ENCODE data around the gene WNT1. TPM values are rescaled to one million over a fixed set of nuclear protein-coding genes. Genes with fewer than 3 reads are reported as not detected.

Gene WNT1
- 0.63 TPM in 1 of 2 replicates, not detected in the other for total RNA-seq (2022)
- Bru-seq, nascent RNA = percentile 14 among the genes with signal in this experiment
- BruChase-seq, experiment 1, labeled RNA remaining after a 2-hour chase = percentile 30 among the genes with signal in this experiment
- BruChase-seq, experiment 2, labeled RNA remaining after a 6-hour chase = percentile 25 among the genes with signal in this experiment
- long read RNA-seq, partial matches to known transcripts = 1 of 1 reads
- long read RNA-seq, other reads (novel, unspliced or antisense) = 0 of 1 reads

DNA sequence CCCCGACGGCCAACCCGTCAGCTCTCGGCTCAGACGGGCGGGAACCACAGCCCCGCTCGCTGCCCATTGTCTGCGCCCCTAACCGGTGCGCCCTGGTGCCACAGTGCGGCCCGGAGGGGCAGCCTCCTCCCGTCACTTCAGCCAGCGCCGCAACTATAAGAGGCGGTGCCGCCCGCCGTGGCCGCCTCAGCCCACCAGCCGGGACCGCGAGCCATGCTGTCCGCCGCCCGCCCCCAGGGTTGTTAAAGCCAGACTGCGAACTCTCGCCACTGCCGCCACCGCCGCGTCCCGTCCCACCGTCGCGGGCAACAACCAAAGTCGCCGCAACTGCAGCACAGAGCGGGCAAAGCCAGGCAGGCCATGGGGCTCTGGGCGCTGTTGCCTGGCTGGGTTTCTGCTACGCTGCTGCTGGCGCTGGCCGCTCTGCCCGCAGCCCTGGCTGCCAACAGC lies at the start of gene WNT1:
WNT1 (plus strand) TSS at position 32 of the 450 bp plus-strand sequence; CDS start at position 361, 329 bp downstream.
- peaks cover 14% of the 10 kb centered on the region for H3K27me3 ChIP-seq (replicated peaks; ENCODE audit: control insufficient read depth, insufficient read depth, low read length)
- H3K4me3 ChIP-seq (ENCODE audit: low read depth, low read length) = peak within 1 kb of the TSS; percentile 48
- peak in 1 of 2 experiments; percentile 38 for DNase-seq
- no peaks in the 10 kb centered on the region for H3K9me3 ChIP-seq
- Mint-ChIP-seq H3K4me3 (ENCODE audit: unreplicated experiment) (peak within 1 kb of the TSS; percentile 80), H3K4me1 (ENCODE audit: low read depth, unreplicated experiment) (peaks cover 17% of the 10 kb centered on the region), H3K9me3 (ENCODE audit: unreplicated experiment) (no peaks in the 10 kb centered on the region), H3K27ac (ENCODE audit: unreplicated experiment) (no peak within 1 kb of the TSS), H3K36me3 (ENCODE audit: insufficient read depth, unreplicated experiment) (peaks cover 17% of the 10 kb centered on the region), H3K27me3 (ENCODE audit: insufficient read depth, unreplicated experiment) (peaks cover 23% of the 10 kb centered on the region)
- H3K36me3 ChIP-seq (ENCODE audit: control insufficient read depth, insufficient read depth, low read length) = no peaks in the 10 kb centered on the region
- ChIA-PET CTCF (interaction anchor here (0.8 to 7.8 kb wide), 11 partner anchors 10 to 110 kb away, joined by 3 to 90 read pairs (median 4); partner anchors contain the start of genes ARF3 and DDN), POLR2A (interaction anchor here (1.1 kb wide), 1 partner anchor 21 kb away, joined by 4 read pairs; the partner anchor contains the start of gene ARF3)
- BruUV-seq (replicated peaks) = no TSS peak
- TF ChIP-seq, protein P1, sequence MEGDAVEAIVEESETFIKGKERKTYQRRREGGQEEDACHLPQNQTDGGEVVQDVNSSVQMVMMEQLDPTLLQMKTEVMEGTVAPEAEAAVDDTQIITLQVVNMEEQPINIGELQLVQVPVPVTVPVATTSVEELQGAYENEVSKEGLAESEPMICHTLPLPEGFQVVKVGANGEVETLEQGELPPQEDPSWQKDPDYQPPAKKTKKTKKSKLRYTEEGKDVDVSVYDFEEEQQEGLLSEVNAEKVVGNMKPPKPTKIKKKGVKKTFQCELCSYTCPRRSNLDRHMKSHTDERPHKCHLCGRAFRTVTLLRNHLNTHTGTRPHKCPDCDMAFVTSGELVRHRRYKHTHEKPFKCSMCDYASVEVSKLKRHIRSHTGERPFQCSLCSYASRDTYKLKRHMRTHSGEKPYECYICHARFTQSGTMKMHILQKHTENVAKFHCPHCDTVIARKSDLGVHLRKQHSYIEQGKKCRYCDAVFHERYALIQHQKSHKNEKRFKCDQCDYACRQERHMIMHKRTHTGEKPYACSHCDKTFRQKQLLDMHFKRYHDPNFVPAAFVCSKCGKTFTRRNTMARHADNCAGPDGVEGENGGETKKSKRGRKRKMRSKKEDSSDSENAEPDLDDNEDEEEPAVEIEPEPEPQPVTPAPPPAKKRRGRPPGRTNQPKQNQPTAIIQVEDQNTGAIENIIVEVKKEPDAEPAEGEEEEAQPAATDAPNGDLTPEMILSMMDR (IDR thresholded peaks at IDR 0.05; ENCODE audit: insufficient read depth in 1 of 2, low read depth in 1 of 2, low read length in 1 of 2, severe bottlenecking in 1 of 2, unreplicated experiment in 1 of 2) = no peak
- intact Hi-C loops (cut with micrococcal nuclease; ENCODE audit: unreplicated experiment) = loop anchor here (2.0 to 5.0 kb wide), 3 partner anchors 22 to 126 kb away; partner anchors contain the start of genes ARF3 and DDX23
- H3K4me1 ChIP-seq = peaks cover 23% of the 10 kb centered on the region

DNA sequence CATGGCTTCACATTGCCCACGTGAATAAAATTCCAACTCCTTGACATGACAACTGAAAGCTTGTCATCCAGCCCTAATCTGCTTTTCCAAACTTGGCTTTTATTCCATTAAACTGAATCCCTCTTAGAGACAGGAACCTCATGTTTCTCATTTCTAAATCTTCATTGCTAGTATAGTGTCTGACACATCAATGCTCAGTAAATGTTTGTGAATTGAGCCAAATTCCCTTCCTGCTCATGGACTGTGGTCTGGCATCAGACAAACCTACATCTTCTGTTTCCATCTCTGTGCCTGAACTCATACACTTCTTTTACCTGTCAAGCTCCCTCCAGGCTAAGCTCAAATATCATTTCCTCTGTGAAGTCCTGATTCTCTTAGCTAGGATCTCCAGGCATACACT lies 48.6 kb upstream of the WNT1 start:
- H3K36me3 Mint-ChIP-seq (ENCODE audit: insufficient read depth, unreplicated experiment) = peaks cover 67% of the 10 kb centered on the region
- POLR2A ChIA-PET = no interaction called here
- CTCF ChIA-PET = interaction anchor here (0.7 to 1.3 kb wide), 3 partner anchors 58 to 77 kb away, joined by 3 to 7 read pairs (median 4); partner anchors contain the start of genes DDX23 and RND1
- TF ChIP-seq, protein P1 (IDR thresholded peaks at IDR 0.05; ENCODE audit: insufficient read depth in 1 of 2, low read depth in 1 of 2, low read length in 1 of 2, severe bottlenecking in 1 of 2, unreplicated experiment in 1 of 2) = no peak
- intact Hi-C loops (cut with micrococcal nuclease; ENCODE audit: unreplicated experiment) = no loop called here
- H3K27me3 ChIP-seq (replicated peaks; ENCODE audit: control insufficient read depth, insufficient read depth, low read length) = no peaks in the 10 kb centered on the region
- H3K36me3 ChIP-seq (ENCODE audit: control insufficient read depth, insufficient read depth, low read length) = 0 out of 2 replicates have a peak, but pooled peaks cover 2% of the 10 kb centered on the region
- no peak overlapping the region for H3K27ac Mint-ChIP-seq (ENCODE audit: unreplicated experiment)
- H3K9me3 Mint-ChIP-seq (ENCODE audit: unreplicated experiment) = no peaks in the 10 kb centered on the region
- no peak overlapping the region for H3K4me3 ChIP-seq (ENCODE audit: low read depth, low read length)
- H3K4me3 Mint-ChIP-seq (ENCODE audit: unreplicated experiment) = no peak overlapping the region
- peaks cover 5% of the 10 kb centered on the region; the same call in 1 of the 2 replicates for H3K4me1 ChIP-seq
- H3K9me3 ChIP-seq = no peaks in the 10 kb centered on the region
- no peaks in the 10 kb centered on the region for H3K4me1 Mint-ChIP-seq (ENCODE audit: low read depth, unreplicated experiment)
- BruUV-seq (replicated peaks) = no TSS peak
- no peaks in the 10 kb centered on the region for H3K27me3 Mint-ChIP-seq (ENCODE audit: insufficient read depth, unreplicated experiment)
- DNase-seq = no peak

DNA sequence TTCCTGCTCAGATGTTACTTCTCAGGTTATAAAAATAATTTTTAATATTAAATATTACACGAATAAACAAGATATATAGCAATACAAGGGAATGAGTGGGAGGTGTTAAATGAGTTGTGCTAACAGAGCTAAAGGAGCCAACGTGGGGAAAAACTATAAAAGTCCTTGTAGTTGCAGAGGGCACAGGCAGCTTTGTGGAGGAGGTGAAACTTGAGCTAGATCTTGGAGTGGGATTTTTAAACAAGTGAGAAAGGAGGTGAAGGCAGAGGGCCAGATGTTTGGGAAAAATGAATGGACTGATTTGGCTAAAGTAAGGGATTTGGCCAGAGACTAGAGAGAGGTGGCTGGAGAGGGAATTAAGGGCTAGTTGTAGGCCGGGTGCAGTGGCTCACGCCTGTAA lies 47.6 kb upstream of the WNT1 start:
- Mint-ChIP-seq H3K36me3 (ENCODE audit: insufficient read depth, unreplicated experiment) (peaks cover 65% of the 10 kb centered on the region), H3K27ac (ENCODE audit: unreplicated experiment) (no peak overlapping the region), H3K4me1 (ENCODE audit: low read depth, unreplicated experiment) (no peaks in the 10 kb centered on the region), H3K27me3 (ENCODE audit: insufficient read depth, unreplicated experiment) (no peaks in the 10 kb centered on the region), H3K9me3 (ENCODE audit: unreplicated experiment) (no peaks in the 10 kb centered on the region), H3K4me3 (ENCODE audit: unreplicated experiment) (no peak overlapping the region)
- Histone ChIP-seq H3K4me3 (ENCODE audit: low read depth, low read length) (no peak overlapping the region), H3K4me1 (peaks cover 4% of the 10 kb centered on the region; the same call in 1 of the 2 replicates), H3K9me3 (no peaks in the 10 kb centered on the region), H3K27me3 (replicated peaks; ENCODE audit: control insufficient read depth, insufficient read depth, low read length) (no peaks in the 10 kb centered on the region), H3K36me3 (ENCODE audit: control insufficient read depth, insufficient read depth, low read length) (0 out of 2 replicates have a peak, but pooled peaks cover 2% of the 10 kb centered on the region)
- ChIA-PET CTCF (interaction anchor here (0.6 to 1.3 kb wide), 3 partner anchors 10 to 148 kb away, joined by 3 to 4 read pairs (median 3); no protein-coding TSS in a partner anchor), POLR2A (interaction anchor here (0.6 kb wide), 1 partner anchor 176 kb away, joined by 5 read pairs; no protein-coding TSS in a partner anchor)
- no TSS peak for BruUV-seq (replicated peaks)
- intact Hi-C loops (cut with micrococcal nuclease; ENCODE audit: unreplicated experiment) = no loop called here
- TF ChIP-seq, protein P1 (IDR thresholded peaks at IDR 0.05; ENCODE audit: insufficient read depth in 1 of 2, low read depth in 1 of 2, low read length in 1 of 2, severe bottlenecking in 1 of 2, unreplicated experiment in 1 of 2) = no peak
- no peak for DNase-seq
